CD4-positive, alpha-beta T cell treated with Interleukin-6 for 4 hours (primary cell): ENCODE results near the gene SLC23A2.
"Not testable (repeated sequence)": the region's sequence is repeated elsewhere in the genome, so short reads cannot be mapped to it uniquely, and the experiment has no call there.

ENCODE experiments used
- DNase-seq: peaks from one replicate; pipeline ENCODE4 v3.0.0-alpha.2; 2020; ENCODE audit warnings: mixed read lengths

The SLC23A2 gene

GRCh38 chr20:4929686-4930397, 71.5 kb downstream of the SLC23A2 start:
- DNase-seq, result no peak

GRCh38 chr20:4926531-4927156, 74.7 kb downstream of the SLC23A2 start:
- DNase-seq, result no peak

GRCh38 chr20:4925842-4926530, 75.3 kb downstream of the SLC23A2 start:
- no peak for DNase-seq

- no peak for DNase-seq
These were observed 76.9 kb downstream of the SLC23A2 start for GRCh38 chr20:4924446-4924845.

- DNase-seq, result no peak
These were observed 77.3 kb downstream of the SLC23A2 start for GRCh38 chr20:4924032-4924431.

- DNase-seq, result no peak
These were observed 79.1 kb downstream of the SLC23A2 start for GRCh38 chr20:4922186-4922585.

GRCh38 chr20:4921271-4921670, 80.0 kb downstream of the SLC23A2 start:
- DNase-seq, result not testable (repeated sequence)

GRCh38 chr20:4920655-4921054, 80.7 kb downstream of the SLC23A2 start:
- DNase-seq, result no peak

GRCh38 chr20:4920131-4920530, 81.2 kb downstream of the SLC23A2 start:
- no peak for DNase-seq

- no peak for DNase-seq
These were observed 82.1 kb downstream of the SLC23A2 start for GRCh38 chr20:4919047-4919704.

GRCh38 chr20:4918473-4918872, 82.8 kb downstream of the SLC23A2 start:
- DNase-seq, result no peak

GRCh38 chr20:4916971-4917881, 84.1 kb downstream of the SLC23A2 start:
- DNase-seq, result no peak

- DNase-seq, result no peak
These were observed 88.2 kb downstream of the SLC23A2 start for GRCh38 chr20:4913147-4913546.

GRCh38 chr20:4912380-4913142, 88.7 kb downstream of the SLC23A2 start:
- DNase-seq, result no peak

- no peak for DNase-seq
These were observed 90.4 kb downstream of the SLC23A2 start for GRCh38 chr20:4910951-4911350.

- DNase-seq, result no peak
These were observed 95.7 kb downstream of the SLC23A2 start for GRCh38 chr20:4905613-4906012.

GRCh38 chr20:4905195-4905594, 96.1 kb downstream of the SLC23A2 start:
- DNase-seq, result no peak

GRCh38 chr20:4904127-4904860, 97.0 kb downstream of the SLC23A2 start:
- DNase-seq, result no peak

- no peak for DNase-seq
These were observed 98.5 kb downstream of the SLC23A2 start for GRCh38 chr20:4902788-4903187.

GRCh38 chr20:4901031-4901818, 100.1 kb downstream of the SLC23A2 start:
- DNase-seq, result no peak
